GM18526 (cell line): Measurements from ENCODE around the gene USP21.
A peak's percentile ranks its signal among the peaks of the same experiment; 100 is the strongest.

ENCODE experiments used
- POLR2A ChIP-seq: IDR thresholded peaks from 3 replicates; pipeline ENCODE4 v1.6.1; 2011; ENCODE audit not compliant: insufficient read length; ENCODE audit errors: extremely low read depth

The USP21 gene

GRCh38 chr1:161176468-161177111 lies 17.3 kb downstream of the USP21 start:
- TF ChIP-seq POLR2A, result no peak

- peak; percentile 93 for TF ChIP-seq POLR2A
Observed at GRCh38 chr1:161177112-161177935, 18.0 kb downstream of the USP21 start, which contains the start of gene B4GALT3. B4GALT3 (minus strand) TSS chr1:161177507; CDS start chr1:161176060, 1,447 bp downstream.

GRCh38 chr1:161177936-161178244 lies 18.6 kb downstream of the USP21 start:
- TF ChIP-seq POLR2A, result no peak

GRCh38 chr1:161179698-161180097 lies 20.4 kb downstream of the USP21 start:
- TF ChIP-seq POLR2A, result no peak

- TF ChIP-seq POLR2A, result no peak
Observed at GRCh38 chr1:161180639-161181038, 21.3 kb downstream of the USP21 start.

- TF ChIP-seq POLR2A, result no peak
Observed at GRCh38 chr1:161182214-161182613, 22.9 kb downstream of the USP21 start.

- TF ChIP-seq POLR2A, result no peak
Observed at GRCh38 chr1:161185282-161185682, 26.0 kb downstream of the USP21 start.

GRCh38 chr1:161185732-161186311 lies 26.5 kb downstream of the USP21 start:
- peak; percentile 9 for TF ChIP-seq POLR2A

GRCh38 chr1:161187311-161187710 lies 28.0 kb downstream of the USP21 start:
- TF ChIP-seq POLR2A, result no peak

GRCh38 chr1:161188381-161188780 lies 29.1 kb downstream of the USP21 start:
- no peak for TF ChIP-seq POLR2A

- TF ChIP-seq POLR2A, result no peak
Observed at GRCh38 chr1:161189036-161189435, 29.7 kb downstream of the USP21 start.

GRCh38 chr1:161190962-161191521 lies 31.7 kb downstream of the USP21 start:
- TF ChIP-seq POLR2A, result no peak

- no peak for TF ChIP-seq POLR2A
Observed at GRCh38 chr1:161191971-161192370, 32.7 kb downstream of the USP21 start.

GRCh38 chr1:161192476-161193465 lies 33.5 kb downstream of the USP21 start:
- TF ChIP-seq POLR2A, result no peak

- TF ChIP-seq POLR2A, result no peak
Observed at GRCh38 chr1:161193561-161194235, 34.4 kb downstream of the USP21 start.

GRCh38 chr1:161195171-161195570 lies 35.9 kb downstream of the USP21 start:
- no peak for TF ChIP-seq POLR2A
